ENCODE data around the gene GALNT9.

The GALNT9 gene

GRCh38 chr12:132166093-132166492, 163.3 kb downstream of the GALNT9 start:
- TF ChIP-seq CTCF (IDR thresholded peaks at IDR 0.05; ENCODE audit: extremely low read depth, missing control alignments), result no peak

GRCh38 chr12:132165584-132165983, 163.8 kb downstream of the GALNT9 start:
- no peak for TF ChIP-seq CTCF (IDR thresholded peaks at IDR 0.05; ENCODE audit: extremely low read depth, missing control alignments)
- DNase-seq (ENCODE audit: low spot score), result no peak

More at GRCh38 chr12:132166093-132166492, 163.3 kb downstream of the GALNT9 start:
- DNase-seq (ENCODE audit: low spot score), result no peak

- no peak for TF ChIP-seq CTCF (IDR thresholded peaks at IDR 0.05; ENCODE audit: extremely low read depth, missing control alignments)
- no peak for DNase-seq (ENCODE audit: low spot score)
These were observed 165.0 kb downstream of the GALNT9 start for GRCh38 chr12:132164426-132164825.

GRCh38 chr12:132163911-132164288, 165.5 kb downstream of the GALNT9 start:
- DNase-seq (ENCODE audit: low spot score), result no peak
- no peak for TF ChIP-seq CTCF (IDR thresholded peaks at IDR 0.05; ENCODE audit: extremely low read depth, missing control alignments)

- DNase-seq (ENCODE audit: low spot score), result no peak
- TF ChIP-seq CTCF (IDR thresholded peaks at IDR 0.05; ENCODE audit: extremely low read depth, missing control alignments), result no peak
These were observed 166.1 kb downstream of the GALNT9 start for GRCh38 chr12:132163041-132163910.

GRCh38 chr12:132162508-132163031, 166.8 kb downstream of the GALNT9 start:
- no peak for TF ChIP-seq CTCF (IDR thresholded peaks at IDR 0.05; ENCODE audit: extremely low read depth, missing control alignments)
- no peak for DNase-seq (ENCODE audit: low spot score)

- no peak for TF ChIP-seq CTCF (IDR thresholded peaks at IDR 0.05; ENCODE audit: extremely low read depth, missing control alignments)
- DNase-seq (ENCODE audit: low spot score), result no peak
These were observed 167.4 kb downstream of the GALNT9 start for GRCh38 chr12:132161796-132162507.

Data from GM20000 (cell line).